ENCODE data around the gene ZNF232. TPM values are rescaled to one million over a fixed set of nuclear protein-coding genes. Genes with fewer than 3 reads are reported as not detected.
"Not testable (repeated sequence)": the region's sequence is repeated elsewhere in the genome, so short reads cannot be mapped to it uniquely, and the experiment has no call there.

ZNF232 gene
- total RNA-seq, 1 experiment from 2014 or later: 7.5 TPM

GRCh38 chr17:5130261-5130660, 18.6 kb upstream of the ZNF232 start:
- POLR2A ChIA-PET; BruUV-seq (replicated peaks); H3K9me3 ChIP-seq; H3K4me3 ChIP-seq (ENCODE audit: low read depth, low read length); H3K4me1 ChIP-seq; intact Hi-C loops (cut with micrococcal nuclease; ENCODE audit: unreplicated experiment); H3K36me3 Mint-ChIP-seq (ENCODE audit: insufficient read depth, unreplicated experiment); H3K27me3 Mint-ChIP-seq (ENCODE audit: insufficient read depth, unreplicated experiment); H3K4me3 Mint-ChIP-seq (ENCODE audit: unreplicated experiment); CTCF ChIA-PET; H3K27ac Mint-ChIP-seq (ENCODE audit: unreplicated experiment); H3K27me3 ChIP-seq (replicated peaks; ENCODE audit: control insufficient read depth, insufficient read depth, low read length); H3K4me1 Mint-ChIP-seq (ENCODE audit: low read depth, unreplicated experiment); H3K9me3 Mint-ChIP-seq (ENCODE audit: unreplicated experiment); H3K36me3 ChIP-seq (ENCODE audit: control insufficient read depth, insufficient read depth, low read length); DNase-seq: not testable (repeated sequence)

- H3K36me3 ChIP-seq (ENCODE audit: control insufficient read depth, insufficient read depth, low read length); H3K4me1 Mint-ChIP-seq (ENCODE audit: low read depth, unreplicated experiment); DNase-seq; H3K4me3 Mint-ChIP-seq (ENCODE audit: unreplicated experiment); H3K9me3 ChIP-seq; BruUV-seq (replicated peaks); H3K4me1 ChIP-seq; H3K27ac Mint-ChIP-seq (ENCODE audit: unreplicated experiment); H3K27me3 ChIP-seq (replicated peaks; ENCODE audit: control insufficient read depth, insufficient read depth, low read length); intact Hi-C loops (cut with micrococcal nuclease; ENCODE audit: unreplicated experiment); H3K27me3 Mint-ChIP-seq (ENCODE audit: insufficient read depth, unreplicated experiment); H3K9me3 Mint-ChIP-seq (ENCODE audit: unreplicated experiment); POLR2A ChIA-PET; CTCF ChIA-PET; H3K36me3 Mint-ChIP-seq (ENCODE audit: insufficient read depth, unreplicated experiment); H3K4me3 ChIP-seq (ENCODE audit: low read depth, low read length): not testable (repeated sequence)
These were observed 18.1 kb upstream of the ZNF232 start for GRCh38 chr17:5129770-5130169.

GRCh38 chr17:5128905-5129535, 17.3 kb upstream of the ZNF232 start:
- no peak for DNase-seq
- no peaks in the 10 kb centered on the region for H3K27me3 Mint-ChIP-seq (ENCODE audit: insufficient read depth, unreplicated experiment)
- H3K4me3 ChIP-seq (ENCODE audit: low read depth, low read length): no peak overlapping the region
- no peaks in the 10 kb centered on the region for H3K9me3 ChIP-seq
- H3K27ac Mint-ChIP-seq (ENCODE audit: unreplicated experiment): no peak overlapping the region
- H3K4me3 Mint-ChIP-seq (ENCODE audit: unreplicated experiment): no peak overlapping the region
- H3K4me1 ChIP-seq: no peaks in the 10 kb centered on the region
- no TSS peak for BruUV-seq (replicated peaks)
- CTCF ChIA-PET: no interaction called here
- H3K36me3 Mint-ChIP-seq (ENCODE audit: insufficient read depth, unreplicated experiment): no peaks in the 10 kb centered on the region
- no peaks in the 10 kb centered on the region for H3K4me1 Mint-ChIP-seq (ENCODE audit: low read depth, unreplicated experiment)
- no peaks in the 10 kb centered on the region for H3K27me3 ChIP-seq (replicated peaks; ENCODE audit: control insufficient read depth, insufficient read depth, low read length)
- POLR2A ChIA-PET: interaction anchor here (0.6 kb wide), 1 partner anchor 1517 kb away, joined by 6 read pairs; no protein-coding TSS in a partner anchor
- TF ChIP-seq CTCF (IDR thresholded peaks at IDR 0.05; ENCODE audit: insufficient read depth in 1 of 2, low read depth in 1 of 2, low read length in 1 of 2, severe bottlenecking in 1 of 2, unreplicated experiment in 1 of 2): no peak
- H3K9me3 Mint-ChIP-seq (ENCODE audit: unreplicated experiment): no peaks in the 10 kb centered on the region
- no peaks in the 10 kb centered on the region for H3K36me3 ChIP-seq (ENCODE audit: control insufficient read depth, insufficient read depth, low read length)
- intact Hi-C loops (cut with micrococcal nuclease; ENCODE audit: unreplicated experiment): no loop called here

- H3K36me3 ChIP-seq (ENCODE audit: control insufficient read depth, insufficient read depth, low read length); H3K9me3 ChIP-seq; DNase-seq; CTCF ChIA-PET; H3K4me1 ChIP-seq; H3K27me3 Mint-ChIP-seq (ENCODE audit: insufficient read depth, unreplicated experiment); H3K4me3 Mint-ChIP-seq (ENCODE audit: unreplicated experiment); H3K27me3 ChIP-seq (replicated peaks; ENCODE audit: control insufficient read depth, insufficient read depth, low read length); H3K4me1 Mint-ChIP-seq (ENCODE audit: low read depth, unreplicated experiment); BruUV-seq (replicated peaks); H3K36me3 Mint-ChIP-seq (ENCODE audit: insufficient read depth, unreplicated experiment); POLR2A ChIA-PET; H3K4me3 ChIP-seq (ENCODE audit: low read depth, low read length); H3K27ac Mint-ChIP-seq (ENCODE audit: unreplicated experiment); intact Hi-C loops (cut with micrococcal nuclease; ENCODE audit: unreplicated experiment); H3K9me3 Mint-ChIP-seq (ENCODE audit: unreplicated experiment): not testable (repeated sequence)
These were observed 16.7 kb upstream of the ZNF232 start for GRCh38 chr17:5128387-5128786.

Measured in Caco-2 (cell line).